Suprapubic skin (tissue), 3 donors: ENCODE results near the gene CSNK1G2.

ENCODE experiments used
- POLR2A ChIP-seq, 2 donors: fragments of 450-650 bp; IDR thresholded peaks; one replicate each; pipeline ENCODE4 v1.6.1; 2017; ENCODE audit warnings: antibody characterized with exemption in 2 of 2, mild to moderate bottlenecking in 2 of 2, moderate library complexity in 2 of 2
- TF ChIP-seq, protein P1 (sequence below), 2 donors: fragments of 200-600 bp in 1 of 2; fragments of 450-650 bp in 1 of 2; sonication (generic) in 1 of 2; IDR thresholded peaks; one replicate each; pipeline ENCODE4 v1.5.1; 2016 to 2019; ENCODE audit warnings: antibody characterized with exemption in 2 of 2, mild to moderate bottlenecking in 1 of 2, moderate library complexity in 1 of 2

DNA sequence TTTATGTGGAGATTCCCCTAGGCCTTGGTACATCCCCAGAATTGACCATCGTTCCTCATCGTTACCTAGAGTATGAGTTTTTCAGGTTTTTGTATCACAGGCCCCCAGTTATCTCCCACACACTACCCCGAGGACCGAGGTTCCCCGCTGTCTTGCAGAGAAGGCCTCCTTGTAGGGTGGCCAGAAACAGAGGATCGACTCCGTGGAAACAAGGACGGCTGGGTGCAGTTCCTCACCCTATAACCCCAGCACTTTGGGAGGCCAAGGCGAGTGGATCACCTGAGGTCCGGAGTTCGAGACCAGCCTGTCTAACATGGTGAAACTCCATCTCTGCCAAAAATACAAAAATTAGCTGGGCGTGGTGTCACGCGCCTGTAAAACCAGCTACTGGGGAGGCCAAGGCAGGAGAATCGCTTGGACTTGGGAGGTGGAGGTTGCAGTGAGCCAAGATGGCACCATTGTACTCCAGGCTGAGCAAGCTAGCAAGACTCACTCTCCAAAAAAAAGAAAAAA is 35.1 kb upstream of the CSNK1G2 start:
- TF ChIP-seq POLR2A (IDR thresholded peaks at IDR 0.05), result no peak
- TF ChIP-seq, protein P1, sequence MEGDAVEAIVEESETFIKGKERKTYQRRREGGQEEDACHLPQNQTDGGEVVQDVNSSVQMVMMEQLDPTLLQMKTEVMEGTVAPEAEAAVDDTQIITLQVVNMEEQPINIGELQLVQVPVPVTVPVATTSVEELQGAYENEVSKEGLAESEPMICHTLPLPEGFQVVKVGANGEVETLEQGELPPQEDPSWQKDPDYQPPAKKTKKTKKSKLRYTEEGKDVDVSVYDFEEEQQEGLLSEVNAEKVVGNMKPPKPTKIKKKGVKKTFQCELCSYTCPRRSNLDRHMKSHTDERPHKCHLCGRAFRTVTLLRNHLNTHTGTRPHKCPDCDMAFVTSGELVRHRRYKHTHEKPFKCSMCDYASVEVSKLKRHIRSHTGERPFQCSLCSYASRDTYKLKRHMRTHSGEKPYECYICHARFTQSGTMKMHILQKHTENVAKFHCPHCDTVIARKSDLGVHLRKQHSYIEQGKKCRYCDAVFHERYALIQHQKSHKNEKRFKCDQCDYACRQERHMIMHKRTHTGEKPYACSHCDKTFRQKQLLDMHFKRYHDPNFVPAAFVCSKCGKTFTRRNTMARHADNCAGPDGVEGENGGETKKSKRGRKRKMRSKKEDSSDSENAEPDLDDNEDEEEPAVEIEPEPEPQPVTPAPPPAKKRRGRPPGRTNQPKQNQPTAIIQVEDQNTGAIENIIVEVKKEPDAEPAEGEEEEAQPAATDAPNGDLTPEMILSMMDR (IDR thresholded peaks at IDR 0.05), result no peak
